Transverse colon (tissue), 4 donors: Measurements from ENCODE around the gene AK3. TPM values are rescaled to one million over a fixed set of nuclear protein-coding genes. Genes with fewer than 3 reads are reported as not detected.

ENCODE experiments used
- DNase-seq: peaks from one replicate; pipeline ENCODE4 v3.0.0-alpha.2; 2019
- H3K27ac ChIP-seq, 4 donors: fragments of 200-600 bp; sonication (generic); 2 replicates each; pipeline ENCODE4 v1.5.1; 2016 to 2018; ENCODE audit warnings: inconsistent platforms in 4 of 4
- H3K27me3 ChIP-seq: fragments of 200-600 bp; sonication (generic); 2 replicates; pipeline ENCODE4 v1.5.1; 2017; ENCODE audit warnings: inconsistent platforms
- H3K36me3 ChIP-seq, 4 donors: fragments of 200-600 bp; sonication (generic); 2 replicates each; pipeline ENCODE4 v1.5.1; 2017 to 2019; ENCODE audit warnings: inconsistent platforms in 4 of 4
- H3K4me1 ChIP-seq, 4 donors: fragments of 200-600 bp; sonication (generic); 2 replicates each; pipeline ENCODE4 v1.5.1; 2017 to 2020; ENCODE audit warnings: inconsistent platforms in 4 of 4
- H3K4me3 ChIP-seq, 4 donors: fragments of 200-600 bp; sonication (generic); 1 replicate in 1 of 4; 2 replicates in 3 of 4; pipeline versions ENCODE4 v1.5.1 to v1.6.1; 2017 to 2019; ENCODE audit warnings: inconsistent platforms in 4 of 4
- H3K9me3 ChIP-seq, 2 donors: fragments of 200-600 bp; sonication (generic); 2 replicates each; pipeline ENCODE4 v1.5.1; 2017 to 2019; ENCODE audit warnings: inconsistent platforms in 2 of 2
- EP300 ChIP-seq: sonication (generic); formaldehyde crosslinking; IDR thresholded peaks from one replicate; pipeline ENCODE4 v1.6.1; 2017; ENCODE audit warnings: antibody characterized with exemption, low read depth
- POLR2A ChIP-seq: fragments of 450-650 bp; IDR thresholded peaks from one replicate; pipeline ENCODE4 v1.6.1; 2016; ENCODE audit warnings: antibody characterized with exemption, mild to moderate bottlenecking, moderate library complexity
- POLR2AphosphoS5 ChIP-seq, 3 donors: sonication (generic); formaldehyde crosslinking; IDR thresholded peaks; one replicate each; pipeline ENCODE4 v1.6.1; 2016; ENCODE audit warnings: antibody characterized with exemption in 3 of 3
- WGBS, 2 donors: methylation state at CpG; one replicate each; pipeline ENCODE4 v1.1.5; 2018; ENCODE audit warnings: low coverage in 1 of 2; 5-methylcytosine and 5-hydroxymethylcytosine counted together
- in situ Hi-C, 4 donors: fragments of 200-750 bp; cut with MboI; loops; one replicate each; pipeline versions ENCODE4 v1.15.0 to v1.15.1; 2017; ENCODE audit warnings: low sequenced_read_pairs in 3 of 4, low pct_ligation_motif_present in 1 of 4, low pct_unique_long_range_greater_than_20kb in 1 of 4
- intact Hi-C: fragments of 100-400 bp; cut with DNase I; formaldehyde crosslinking; loops from one replicate; pipeline ENCODE4 v1.15.1; 2023; ENCODE audit warnings: low total_unique reads
- total RNA-seq, 4 donors: library from RNA; depleted of rRNA; stranded (reverse); fragments of >200 nt; gene quantifications; one replicate each; pipeline ENCODE4 v1.1.0, GENCODE V29; 2016
- TF ChIP-seq, protein P1 (sequence below), 5 experiments: fragments of 200-600 bp in 3 of 5; fragments of 450-650 bp in 2 of 5; sonication (generic) in 3 of 5; IDR thresholded peaks; 1 replicate in 2 of 5; 2 replicates in 3 of 5; pipeline ENCODE4 v1.5.1; 2016 to 2017; ENCODE audit warnings: antibody characterized with exemption in 5 of 5, inconsistent platforms in 3 of 5, mild to moderate bottlenecking in 2 of 5, moderate library complexity in 1 of 5

Gene AK3
- total RNA-seq, 4 donors from 2014 or later = 25.9 to 121 (median 82.3) TPM

DNA sequence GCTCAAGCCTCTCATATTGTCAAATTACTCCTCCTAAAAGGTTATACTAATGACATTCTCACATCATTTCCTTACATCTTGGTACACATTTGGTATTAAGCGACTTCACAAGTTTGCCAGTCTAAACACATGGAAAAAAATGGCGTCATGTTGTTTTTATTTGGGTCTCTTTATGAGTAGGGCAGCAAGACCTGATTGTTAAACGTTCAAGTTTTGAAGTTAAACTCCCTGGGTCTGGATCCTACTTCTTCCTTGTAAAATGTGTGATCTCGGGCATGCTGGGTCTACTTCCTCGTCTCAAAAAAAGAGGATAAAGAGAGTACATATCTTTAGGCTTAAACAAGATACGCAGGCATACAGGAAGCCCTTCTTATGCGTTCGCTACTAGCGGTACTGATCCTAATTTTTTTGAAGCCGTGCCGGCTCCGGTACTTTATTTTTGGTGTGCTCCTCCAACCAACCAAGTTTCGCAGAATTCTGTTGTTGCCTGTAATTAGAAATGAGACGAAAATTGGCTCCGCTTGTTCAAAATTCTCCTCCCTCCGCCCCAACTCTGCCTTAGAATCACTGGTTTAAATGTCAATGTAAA is 62.2 kb downstream of the AK3 start:
- in situ Hi-C loops = loop anchor here in 2 of 4 donors (10.0 to 25.0 kb wide), 2 partner anchors 66 to 1334 kb away; partner anchors contain the start of genes AK3 (in 2 of the 2) and RANBP6 (in 1 of the 2)
- Histone ChIP-seq H3K4me3 (peak overlapping the region; percentile 36 to 80 (median 74)), H3K27me3 (no peaks in the 10 kb centered on the region), H3K36me3 (no peaks in the 10 kb centered on the region), H3K9me3 (no peaks in the 10 kb centered on the region), H3K27ac (peak overlapping the region; percentile 96 to 99 (median 97)), H3K4me1 (peaks cover 18 to 28% (median 22%) of the 10 kb centered on the region in 4 donors)
- DNase-seq = no peak
- WGBS, 2 donors = 0 to 1% methylated on average over 14 to 16 of the region's 16 CpGs
- TF ChIP-seq POLR2A = no peak
- TF ChIP-seq, protein P1, sequence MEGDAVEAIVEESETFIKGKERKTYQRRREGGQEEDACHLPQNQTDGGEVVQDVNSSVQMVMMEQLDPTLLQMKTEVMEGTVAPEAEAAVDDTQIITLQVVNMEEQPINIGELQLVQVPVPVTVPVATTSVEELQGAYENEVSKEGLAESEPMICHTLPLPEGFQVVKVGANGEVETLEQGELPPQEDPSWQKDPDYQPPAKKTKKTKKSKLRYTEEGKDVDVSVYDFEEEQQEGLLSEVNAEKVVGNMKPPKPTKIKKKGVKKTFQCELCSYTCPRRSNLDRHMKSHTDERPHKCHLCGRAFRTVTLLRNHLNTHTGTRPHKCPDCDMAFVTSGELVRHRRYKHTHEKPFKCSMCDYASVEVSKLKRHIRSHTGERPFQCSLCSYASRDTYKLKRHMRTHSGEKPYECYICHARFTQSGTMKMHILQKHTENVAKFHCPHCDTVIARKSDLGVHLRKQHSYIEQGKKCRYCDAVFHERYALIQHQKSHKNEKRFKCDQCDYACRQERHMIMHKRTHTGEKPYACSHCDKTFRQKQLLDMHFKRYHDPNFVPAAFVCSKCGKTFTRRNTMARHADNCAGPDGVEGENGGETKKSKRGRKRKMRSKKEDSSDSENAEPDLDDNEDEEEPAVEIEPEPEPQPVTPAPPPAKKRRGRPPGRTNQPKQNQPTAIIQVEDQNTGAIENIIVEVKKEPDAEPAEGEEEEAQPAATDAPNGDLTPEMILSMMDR (IDR thresholded peaks at IDR 0.05) = no peak
- intact Hi-C loops = loop anchor here (1.0 to 2.0 kb wide), 2 partner anchors 16 to 63 kb away; partner anchors contain the start of genes AK3 and PLPP6

DNA sequence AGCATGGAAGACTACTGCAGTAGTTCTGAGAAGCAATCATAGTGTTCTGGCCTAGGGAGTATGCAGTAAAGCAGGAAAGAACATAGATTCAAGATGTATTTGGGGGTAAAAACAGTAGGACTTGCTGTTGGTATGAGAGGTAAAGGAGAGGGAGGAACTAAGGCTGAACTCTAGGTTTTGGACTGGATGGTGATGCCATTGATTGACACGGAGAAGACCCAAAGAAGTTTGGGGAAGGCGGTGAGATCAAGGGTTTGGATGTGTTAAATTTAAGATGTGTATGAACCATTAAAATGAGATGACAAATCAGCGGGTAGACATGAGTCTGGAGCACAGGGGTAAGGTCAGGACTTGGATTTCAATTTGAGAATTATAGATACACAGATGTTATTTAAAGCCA is 63.6 kb downstream of the AK3 start:
- H3K36me3 ChIP-seq = no peaks in the 10 kb centered on the region
- H3K9me3 ChIP-seq = no peaks in the 10 kb centered on the region
- no peak for DNase-seq
- 73 to 81% methylated on average over 2 to 3 of the region's 3 CpGs for WGBS, 2 donors
- peaks cover 18 to 28% (median 22%) of the 10 kb centered on the region in 4 donors for H3K4me1 ChIP-seq
- intact Hi-C loops (no loop called here), in situ Hi-C loops (loop anchor here in 2 of 4 donors (10.0 to 25.0 kb wide), 2 partner anchors 67 to 1335 kb away; partner anchors contain the start of genes AK3 (in 2 of the 2) and RANBP6 (in 1 of the 2))
- TF ChIP-seq POLR2A (no peak), EP300 (no peak), POLR2AphosphoS5 (IDR thresholded peaks at IDR 0.05) (no peak)
- TF ChIP-seq, protein P1 (IDR thresholded peaks at IDR 0.05) = no peak
- H3K27ac ChIP-seq = peak overlapping the region; percentile 96 to 99 (median 97)
- H3K27me3 ChIP-seq = no peaks in the 10 kb centered on the region
- H3K4me3 ChIP-seq = no peak overlapping the region

DNA sequence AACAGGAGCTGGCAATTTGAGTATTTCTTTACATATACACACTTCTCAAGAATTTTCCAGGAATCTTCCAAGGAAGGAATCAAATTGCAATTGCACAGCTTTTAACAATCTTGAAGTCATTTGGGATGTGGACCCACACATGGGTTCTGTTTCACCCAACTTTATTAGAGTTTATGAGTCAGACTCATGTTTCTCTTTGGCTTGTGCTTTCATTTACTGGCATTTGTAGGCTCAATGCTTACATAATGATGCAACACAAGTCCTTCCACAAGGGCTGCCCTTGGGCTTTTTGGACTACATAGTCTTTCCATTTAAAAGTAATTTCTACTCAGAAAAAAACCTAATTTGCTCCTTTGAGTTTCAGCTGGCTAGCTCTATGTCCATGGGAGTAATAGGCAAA is 66.2 kb downstream of the AK3 start:
- intact Hi-C loops = no loop called here

DNA sequence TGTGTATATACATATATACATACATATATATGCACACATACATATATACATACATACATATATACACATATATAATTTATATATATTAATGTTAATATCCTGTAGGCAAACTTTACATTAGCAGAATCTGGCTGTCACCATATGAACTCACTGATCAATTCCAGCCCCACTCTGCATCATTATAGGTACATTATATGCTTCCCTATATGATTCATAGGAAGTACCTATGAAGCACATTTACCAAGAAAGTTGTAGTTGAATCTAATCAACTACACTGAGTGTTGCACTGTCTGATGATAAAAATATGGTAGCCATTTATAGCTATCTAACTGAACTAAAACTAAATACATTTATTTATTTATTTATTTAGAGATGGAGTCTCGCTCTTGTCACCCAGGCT is 69.3 kb downstream of the AK3 start:
- no peak overlapping the region for H3K27ac ChIP-seq
- intact Hi-C loops (no loop called here), in situ Hi-C loops (loop anchor here in 2 of 4 donors (10.0 to 25.0 kb wide), 2 partner anchors 73 to 316 kb away; partner anchors contain the start of genes AK3 (in 2 of the 2) and JAK2 (in 1 of the 2))
- no peak for TF ChIP-seq EP300
- no peak for TF ChIP-seq POLR2A
- TF ChIP-seq POLR2AphosphoS5 (IDR thresholded peaks at IDR 0.05) = no peak
- no peak overlapping the region for H3K4me3 ChIP-seq
- H3K9me3 ChIP-seq = no peaks in the 10 kb centered on the region
- WGBS, 2 donors = 100% methylated on average over 1 of the region's 1 CpG
- H3K27me3 ChIP-seq = no peaks in the 10 kb centered on the region
- DNase-seq = no peak
- no peaks in the 10 kb centered on the region for H3K36me3 ChIP-seq
- H3K4me1 ChIP-seq = peaks cover 0 to 2% (median 1%) of the 10 kb centered on the region in 4 donors

More for the DNA sequence above, 66.2 kb downstream of the AK3 start:
- no peak for DNase-seq
- TF ChIP-seq POLR2A = no peak
- TF ChIP-seq POLR2AphosphoS5 (IDR thresholded peaks at IDR 0.05) = peak in 1 of 3 donors; percentile 15
- TF ChIP-seq EP300 = no peak
- Histone ChIP-seq H3K27ac (peak overlapping the region in 1 of 4 donors; percentile 36), H3K36me3 (no peaks in the 10 kb centered on the region), H3K4me1 (peaks cover 2 to 12% (median 10%) of the 10 kb centered on the region in 4 donors), H3K4me3 (no peak overlapping the region), H3K27me3 (no peaks in the 10 kb centered on the region), H3K9me3 (no peaks in the 10 kb centered on the region)
- in situ Hi-C loops = loop anchor here in 2 of 4 donors (10.0 to 25.0 kb wide), 3 partner anchors 70 to 1338 kb away; partner anchors contain the start of genes AK3 (in 2 of the 2), JAK2 (in 1 of the 2) and RANBP6 (in 1 of the 2)

DNA sequence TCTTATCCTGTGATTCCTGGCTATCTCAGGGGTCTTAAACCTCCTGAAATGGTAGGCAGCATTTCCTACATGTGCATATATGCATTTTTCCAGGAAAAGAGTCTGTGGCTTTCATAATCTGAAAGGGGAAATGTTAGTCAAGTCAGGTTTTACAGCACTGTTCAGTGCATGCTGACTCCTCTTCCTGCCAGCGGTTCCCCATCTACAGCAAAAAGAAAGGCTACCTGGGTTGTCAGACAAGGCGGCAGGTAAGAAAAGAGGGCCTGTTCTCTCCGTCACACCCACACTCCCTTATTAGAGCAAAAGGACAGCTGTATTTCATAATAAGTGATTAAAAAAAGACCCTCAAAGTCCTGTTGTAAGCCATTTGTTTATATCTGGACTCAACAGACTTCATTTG is 70.4 kb downstream of the AK3 start:
- intact Hi-C loops = no loop called here
- WGBS, 2 donors = 67 to 86% methylated on average over 3 of the region's 3 CpGs
- TF ChIP-seq POLR2AphosphoS5 (IDR thresholded peaks at IDR 0.05) (no peak), POLR2A (no peak), EP300 (no peak)
- TF ChIP-seq, protein P1 (IDR thresholded peaks at IDR 0.05) = no peak

More for the DNA sequence above, 70.4 kb downstream of the AK3 start:
- H3K9me3 ChIP-seq = no peaks in the 10 kb centered on the region
- peaks cover 0 to 11% (median 4%) of the 10 kb centered on the region in 4 donors for H3K4me1 ChIP-seq
- no peaks in the 10 kb centered on the region for H3K27me3 ChIP-seq
- no peak overlapping the region for H3K4me3 ChIP-seq
- in situ Hi-C loops = loop anchor here in 2 of 4 donors (10.0 to 25.0 kb wide), 2 partner anchors 74 to 317 kb away; partner anchors contain the start of genes AK3 (in 2 of the 2) and JAK2 (in 1 of the 2)
- H3K27ac ChIP-seq = no peak overlapping the region
- no peaks in the 10 kb centered on the region for H3K36me3 ChIP-seq
- DNase-seq = no peak
